Glutamatergic neuron (in vitro differentiated cells): Measurements from ENCODE around the gene MOSPD2. TPM values are rescaled to one million over a fixed set of nuclear protein-coding genes. Genes with fewer than 3 reads are reported as not detected.

Experiments
- DNase-seq: peaks from one replicate; pipeline ENCODE4 v3.0.0; 2022
- H3K27ac Mint-ChIP-seq: one replicate; pipeline ENCODE4 v1.8.0; 2020; ENCODE audit warnings: mild to moderate bottlenecking, mixed read lengths, inconsistent platforms; ENCODE audit not compliant: unreplicated experiment
- H3K27me3 Mint-ChIP-seq: one replicate; pipeline ENCODE4 v1.8.0; 2020; ENCODE audit warnings: mild to moderate bottlenecking, moderate library complexity, mixed read lengths, inconsistent platforms; ENCODE audit not compliant: unreplicated experiment
- H3K36me3 Mint-ChIP-seq: one replicate; pipeline ENCODE4 v1.8.0; 2020; ENCODE audit warnings: mild to moderate bottlenecking, mixed read lengths, inconsistent platforms; ENCODE audit not compliant: unreplicated experiment
- H3K4me1 Mint-ChIP-seq: one replicate; pipeline ENCODE4 v1.8.0; 2020; ENCODE audit warnings: mild to moderate bottlenecking, low read depth, mixed read lengths, inconsistent platforms; ENCODE audit not compliant: unreplicated experiment
- H3K4me3 Mint-ChIP-seq: one replicate; pipeline ENCODE4 v1.8.0; 2020; ENCODE audit warnings: mild to moderate bottlenecking, mixed read lengths, inconsistent platforms; ENCODE audit not compliant: unreplicated experiment
- H3K9me3 Mint-ChIP-seq: one replicate; pipeline ENCODE4 v1.8.0; 2020; ENCODE audit warnings: mild to moderate bottlenecking, moderate library complexity, mixed read lengths, inconsistent platforms; ENCODE audit not compliant: unreplicated experiment
- CTCF ChIP-seq: fragments of 200-600 bp; sonication (generic); IDR thresholded peaks from one replicate; pipeline ENCODE4 v1.5.0; 2021; ENCODE audit not compliant: partially characterized antibody, unreplicated experiment
- total RNA-seq: library from RNA; stranded (reverse); fragmentation: NEBNext Ultra II Directional; extraction: Animal tissue kit (Norgen Biotek cat#: 25700); gene quantifications from one replicate; pipeline ENCODE4 v1.2.1, GENCODE V29; 2021; ENCODE audit not compliant: unreplicated experiment

Gene MOSPD2
- total RNA-seq, 1 donor from 2014 or later: 11.8 TPM

DNA sequence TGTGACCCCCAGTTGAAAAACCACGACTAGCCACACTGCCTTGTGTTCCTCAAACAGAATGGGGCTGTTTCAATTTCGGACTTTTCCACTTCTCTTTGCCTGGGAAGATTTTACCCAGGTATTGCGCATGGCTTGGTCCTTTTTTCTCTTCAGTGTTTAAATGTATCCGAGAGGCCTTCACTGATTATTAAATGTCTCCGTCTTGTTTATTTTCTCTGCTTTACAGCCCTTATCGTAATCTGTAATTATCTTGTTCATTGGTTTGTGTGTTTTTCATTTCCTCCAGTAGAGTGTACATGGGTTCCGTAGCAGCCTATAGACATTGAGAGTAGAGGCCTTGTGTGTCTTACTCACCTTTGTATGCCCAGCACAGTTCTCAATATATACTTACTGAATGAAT lies 2.4 kb downstream of the MOSPD2 start:
- H3K4me1 Mint-ChIP-seq: no peaks in the 10 kb centered on the region
- DNase-seq: no peak
- no peak for TF ChIP-seq CTCF
- H3K27ac Mint-ChIP-seq: no peak overlapping the region
- H3K36me3 Mint-ChIP-seq: no peaks in the 10 kb centered on the region
- no peaks in the 10 kb centered on the region for H3K27me3 Mint-ChIP-seq
- no peak overlapping the region for H3K4me3 Mint-ChIP-seq
- no peaks in the 10 kb centered on the region for H3K9me3 Mint-ChIP-seq

DNA sequence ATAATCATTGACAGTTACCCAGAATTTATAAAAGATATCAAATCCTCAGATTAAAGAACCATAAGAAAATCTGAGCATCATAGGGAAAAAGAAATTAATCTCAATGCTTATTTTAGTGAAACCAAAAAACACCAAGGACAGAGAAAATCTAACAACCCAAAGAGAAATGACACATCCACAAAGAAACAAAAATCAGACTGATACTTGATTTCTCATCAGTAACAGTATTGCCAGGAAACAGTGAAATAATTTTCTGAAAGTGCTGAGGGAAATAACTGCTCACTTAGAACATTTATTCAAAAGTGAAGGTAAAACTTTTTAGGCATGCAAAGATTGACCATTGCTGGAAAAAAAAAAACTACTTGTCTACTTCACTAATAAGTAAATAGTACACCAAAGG lies 10.6 kb downstream of the MOSPD2 start:
- Mint-ChIP-seq H3K27ac (no peak overlapping the region), H3K36me3 (no peaks in the 10 kb centered on the region), H3K4me3 (no peak overlapping the region), H3K27me3 (no peaks in the 10 kb centered on the region), H3K4me1 (no peaks in the 10 kb centered on the region), H3K9me3 (peaks cover 2% of the 10 kb centered on the region)
- no peak for DNase-seq
- TF ChIP-seq CTCF: no peak

DNA sequence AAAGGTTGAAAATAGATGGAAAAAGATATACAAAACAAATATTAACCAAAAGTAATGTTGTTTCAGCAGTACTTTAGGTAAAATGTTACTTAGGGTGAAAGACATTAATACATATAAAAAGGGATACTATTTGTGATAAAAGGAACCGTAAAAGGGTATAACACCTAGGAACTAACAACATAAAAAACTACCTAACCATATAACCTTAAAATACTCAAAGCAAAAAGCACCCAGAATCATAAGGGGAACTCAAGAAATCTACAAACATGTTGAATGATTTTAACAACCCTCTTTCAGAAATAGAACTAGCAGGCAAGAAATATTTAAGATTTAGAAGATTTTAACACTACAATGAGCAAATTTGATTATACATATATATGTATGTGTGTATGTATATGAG lies 11.5 kb downstream of the MOSPD2 start:
- DNase-seq: no peak
- Mint-ChIP-seq H3K4me3 (no peak overlapping the region), H3K36me3 (no peaks in the 10 kb centered on the region), H3K9me3 (peaks cover 2% of the 10 kb centered on the region), H3K4me1 (no peaks in the 10 kb centered on the region), H3K27me3 (no peaks in the 10 kb centered on the region), H3K27ac (no peak overlapping the region)
- no peak for TF ChIP-seq CTCF

- Mint-ChIP-seq H3K27me3 (no peaks in the 10 kb centered on the region), H3K9me3 (peaks cover 2% of the 10 kb centered on the region), H3K4me1 (no peaks in the 10 kb centered on the region), H3K27ac (no peak overlapping the region), H3K4me3 (no peak overlapping the region), H3K36me3 (no peaks in the 10 kb centered on the region)
- DNase-seq: no peak
- TF ChIP-seq CTCF: no peak
Observed at GRCh38 chrX:14886252-14886651, 13.0 kb downstream of the MOSPD2 start.

- Mint-ChIP-seq H3K4me3 (no peak overlapping the region), H3K27ac (no peak overlapping the region), H3K36me3 (no peaks in the 10 kb centered on the region), H3K27me3 (no peaks in the 10 kb centered on the region), H3K9me3 (peaks cover 4% of the 10 kb centered on the region), H3K4me1 (peaks cover 7% of the 10 kb centered on the region)
- no peak for TF ChIP-seq CTCF
- DNase-seq: no peak
Observed at GRCh38 chrX:14896273-14896672, 23.1 kb downstream of the MOSPD2 start.
